Measurements from ENCODE around the gene AUTS2. TPM values are rescaled to one million over a fixed set of nuclear protein-coding genes. Genes with fewer than 3 reads are reported as not detected.
A peak's percentile ranks its signal among the peaks of the same experiment; 100 is the strongest.
"Not testable (repeated sequence)": the region's sequence is repeated elsewhere in the genome, so short reads cannot be mapped to it uniquely, and the experiment has no call there.

The AUTS2 gene
- polyA plus RNA-seq, 1 donor: 80.7 TPM

DNA sequence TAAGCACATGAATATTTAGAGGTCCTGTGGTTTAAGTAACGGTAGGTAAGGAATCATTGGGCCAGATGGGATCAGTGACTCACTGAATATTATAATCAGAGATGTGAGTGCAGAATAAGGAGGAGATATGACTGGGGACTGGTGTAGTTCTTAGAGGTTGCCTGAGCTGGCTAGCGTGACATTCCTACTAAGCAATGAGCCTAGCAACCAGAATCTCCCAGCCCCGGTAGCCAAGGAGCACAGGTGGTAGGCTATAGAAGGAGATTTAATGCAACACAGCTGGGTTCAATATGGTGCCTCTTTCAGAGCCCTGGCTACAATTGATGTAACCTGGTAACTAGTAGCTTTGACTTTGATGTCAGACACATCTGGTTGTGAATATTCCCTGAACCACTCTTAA, 641.6 kb downstream of the AUTS2 start:
- DNase-seq (ENCODE audit: low read depth): no peak

GRCh38 chr7:70240873-70241272, 642.6 kb downstream of the AUTS2 start:
- no peak for DNase-seq (ENCODE audit: low read depth)

DNA sequence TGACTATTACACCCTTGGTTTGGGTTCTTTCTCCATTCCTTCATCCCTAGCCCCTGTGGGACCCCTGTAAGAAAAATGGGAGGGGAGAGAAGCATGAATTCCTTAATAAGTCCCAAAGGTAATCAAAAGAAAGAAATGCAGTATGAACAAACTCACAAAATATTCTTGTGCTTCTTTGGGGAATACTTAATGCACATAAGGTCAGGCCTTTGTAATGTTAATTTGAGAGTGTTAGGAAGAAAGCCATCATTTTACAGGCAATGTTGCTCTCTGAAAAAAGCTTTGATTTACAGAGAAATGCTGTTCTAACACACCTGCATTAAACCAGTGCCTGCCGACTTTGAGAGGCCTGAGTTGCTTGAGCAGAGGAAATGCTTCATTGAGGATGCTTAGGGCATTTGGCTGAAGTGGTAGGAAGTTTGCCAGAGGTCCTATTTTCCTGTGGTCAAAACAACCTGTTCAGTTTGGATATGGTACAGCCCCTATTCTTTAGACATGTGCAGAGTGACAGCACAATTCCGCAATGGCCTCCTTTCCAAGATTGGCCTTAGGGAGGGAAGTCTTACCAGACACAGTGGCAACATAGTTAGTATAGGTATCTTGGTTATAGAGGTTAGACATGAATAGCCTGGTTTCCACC, 643.4 kb downstream of the AUTS2 start:
- no peak for DNase-seq (ENCODE audit: low read depth)

DNA sequence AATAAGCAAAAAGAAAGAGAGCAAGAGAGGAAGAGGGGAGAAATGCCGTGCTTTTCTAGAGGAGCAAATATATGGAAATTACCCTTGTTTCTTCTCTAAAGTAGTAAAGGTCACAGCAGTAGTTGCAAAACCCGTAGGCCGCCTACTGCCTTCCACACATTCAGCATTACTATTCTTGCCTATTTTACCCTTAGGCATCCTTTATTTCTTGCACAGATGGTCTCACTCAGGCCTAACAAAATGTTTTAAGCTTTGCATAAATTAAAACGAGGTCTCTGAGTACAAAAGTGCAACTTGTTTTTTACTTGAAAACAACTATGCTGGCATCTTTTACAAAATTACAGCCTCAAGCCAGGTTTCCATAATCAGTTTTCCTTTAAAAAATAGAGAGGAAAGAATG, 644.6 kb downstream of the AUTS2 start:
- no peak for DNase-seq (ENCODE audit: low read depth)

GRCh38 chr7:70243443-70243842, 645.2 kb downstream of the AUTS2 start:
- no peak for DNase-seq (ENCODE audit: low read depth)

GRCh38 chr7:70257921-70258320, 659.6 kb downstream of the AUTS2 start:
- DNase-seq (ENCODE audit: low read depth): no peak

DNA sequence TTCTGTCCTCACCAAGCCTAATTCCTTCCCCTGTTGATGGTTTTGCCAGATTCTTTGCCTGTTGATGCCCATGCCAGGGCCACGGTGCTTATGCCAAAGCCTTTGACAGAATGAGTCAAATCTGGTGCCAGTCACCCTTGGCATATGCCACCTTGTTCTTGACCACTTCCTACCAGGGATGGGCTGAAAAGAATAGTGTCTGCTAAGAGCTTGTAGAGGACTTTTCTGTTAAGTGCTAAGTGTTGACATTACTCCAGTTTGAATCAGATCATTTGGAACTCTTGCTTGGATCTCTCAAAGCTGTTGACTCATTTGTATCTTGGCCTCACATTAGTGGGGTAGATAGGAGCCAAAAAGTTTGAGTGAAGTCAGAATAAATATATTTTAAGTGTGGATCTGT, 661.2 kb downstream of the AUTS2 start:
- no peak for DNase-seq (ENCODE audit: low read depth)

DNA sequence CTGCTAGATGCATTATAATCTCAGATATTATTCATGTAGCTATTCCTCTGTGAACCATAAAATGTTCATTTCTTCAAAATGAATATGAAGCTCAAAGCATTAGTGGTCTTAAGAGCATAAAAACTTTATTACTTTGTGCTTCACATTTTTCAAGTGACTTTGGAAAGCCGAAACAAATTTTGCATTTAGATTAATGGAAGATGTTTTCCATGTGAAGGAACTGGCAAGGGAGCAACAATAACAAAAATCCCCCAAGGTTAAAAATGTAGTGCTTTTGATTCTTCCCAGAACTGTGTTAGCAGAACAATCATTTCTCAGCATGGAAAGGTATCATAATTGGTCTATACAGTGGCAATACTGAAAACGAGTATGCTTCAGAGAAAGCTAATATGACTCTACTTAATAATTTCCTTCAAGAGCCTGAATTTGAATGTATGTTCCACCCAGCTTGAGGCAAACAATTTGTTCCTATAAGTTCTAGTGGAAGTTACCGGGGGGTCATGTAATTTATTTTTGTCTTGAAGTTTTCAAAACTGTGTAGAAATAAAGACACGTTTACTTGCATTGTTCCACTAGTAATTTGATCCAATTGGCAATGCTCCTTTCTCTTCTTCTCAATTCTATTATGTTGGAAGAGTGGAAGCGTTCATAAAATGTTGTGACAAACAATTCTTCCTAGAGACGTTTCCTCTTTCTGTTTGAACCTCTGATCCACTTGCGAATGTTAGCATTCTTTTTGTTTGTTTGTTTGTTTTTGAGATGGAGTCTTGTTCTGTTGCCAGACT, 665.4 kb downstream of the AUTS2 start:
- no peak for DNase-seq (ENCODE audit: low read depth)

- no peak for DNase-seq (ENCODE audit: low read depth)
Observed at GRCh38 chr7:70266186-70266585, 667.9 kb downstream of the AUTS2 start.

GRCh38 chr7:70267381-70268120, 669.3 kb downstream of the AUTS2 start:
- DNase-seq (ENCODE audit: low read depth): no peak

DNA sequence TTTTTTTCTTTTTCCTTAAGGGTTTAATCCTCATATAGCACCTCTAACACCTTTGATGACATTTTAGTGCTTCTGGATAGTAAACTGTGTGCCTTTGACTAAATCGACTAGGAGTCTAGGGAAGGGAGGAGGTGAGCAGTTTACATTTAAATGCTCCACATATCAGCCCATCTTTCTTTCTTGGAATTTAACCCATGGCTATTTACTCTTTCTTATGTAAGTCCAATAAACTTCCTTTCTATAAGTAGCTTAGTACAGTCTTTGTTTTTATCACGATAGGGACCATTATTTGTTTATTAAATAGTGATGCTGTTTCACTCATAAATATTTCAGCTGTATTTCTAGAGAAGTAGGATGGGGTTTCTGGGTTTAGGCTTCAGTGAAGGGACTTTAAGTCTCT, 669.9 kb downstream of the AUTS2 start:
- no peak for DNase-seq (ENCODE audit: low read depth)

- DNase-seq (ENCODE audit: low read depth): no peak
Observed at GRCh38 chr7:70270149-70270548, 671.9 kb downstream of the AUTS2 start.

DNA sequence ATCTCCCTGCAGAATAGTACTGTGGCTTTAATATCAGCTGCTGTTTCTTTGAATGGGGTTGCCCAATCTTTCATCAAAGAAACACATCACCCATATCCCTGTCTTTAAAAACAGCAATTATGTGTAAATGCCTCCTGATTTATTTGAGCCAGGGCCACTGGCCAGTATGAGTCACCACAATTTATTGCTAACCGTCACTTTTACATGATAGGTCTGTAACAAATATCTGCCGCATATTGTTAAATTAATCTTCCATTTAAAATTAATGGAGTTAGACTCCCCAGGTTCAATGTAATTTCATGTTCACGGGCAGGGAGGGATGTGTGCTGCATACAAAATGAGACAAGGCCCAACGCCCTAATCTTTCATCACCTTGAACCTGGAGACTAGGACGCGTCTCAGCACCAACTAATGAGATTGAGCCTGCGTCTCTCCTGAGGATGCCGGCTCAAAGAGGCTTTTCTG, 673.4 kb downstream of the AUTS2 start:
- DNase-seq (ENCODE audit: low read depth): no peak

DNA sequence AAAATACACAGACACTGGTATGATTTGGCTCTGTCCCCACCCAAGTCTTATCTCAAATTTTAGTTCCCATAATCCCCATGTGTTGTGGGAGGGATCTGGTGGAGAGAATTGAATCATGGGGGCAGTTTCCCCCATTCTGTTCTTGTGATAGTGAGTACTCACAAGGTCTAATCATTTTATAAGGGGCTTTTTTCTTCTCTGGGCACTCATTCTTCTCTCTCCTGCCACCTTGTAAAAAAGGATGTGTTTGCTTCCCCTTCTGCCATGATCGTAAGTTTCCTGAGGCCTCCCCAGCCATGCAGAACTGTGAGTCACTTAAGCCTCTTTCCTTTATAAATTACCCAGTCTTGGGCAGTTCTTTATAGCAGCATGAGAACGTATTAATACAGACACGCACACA, 677.3 kb downstream of the AUTS2 start:
- not testable (repeated sequence) for DNase-seq (ENCODE audit: low read depth)

DNA sequence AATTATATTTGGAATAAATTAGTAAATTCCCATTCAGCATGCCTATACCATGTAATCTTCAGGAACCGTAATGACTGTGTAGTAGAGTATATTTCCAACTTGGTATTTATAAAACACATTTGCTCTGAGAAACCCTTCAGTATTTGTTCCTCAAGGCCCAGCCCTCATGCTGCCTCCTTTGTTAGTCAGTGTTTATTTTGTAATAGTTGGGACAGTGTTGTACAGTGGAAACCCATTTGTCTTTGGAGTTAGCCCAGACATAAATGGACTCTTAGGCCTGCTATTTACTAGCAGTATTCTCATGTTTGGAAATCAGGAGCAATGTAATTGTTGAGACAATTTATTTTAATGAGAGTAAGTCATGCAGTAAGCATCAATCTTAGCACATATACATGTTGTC, 686.9 kb downstream of the AUTS2 start:
- no peak for DNase-seq (ENCODE audit: low read depth)

DNA sequence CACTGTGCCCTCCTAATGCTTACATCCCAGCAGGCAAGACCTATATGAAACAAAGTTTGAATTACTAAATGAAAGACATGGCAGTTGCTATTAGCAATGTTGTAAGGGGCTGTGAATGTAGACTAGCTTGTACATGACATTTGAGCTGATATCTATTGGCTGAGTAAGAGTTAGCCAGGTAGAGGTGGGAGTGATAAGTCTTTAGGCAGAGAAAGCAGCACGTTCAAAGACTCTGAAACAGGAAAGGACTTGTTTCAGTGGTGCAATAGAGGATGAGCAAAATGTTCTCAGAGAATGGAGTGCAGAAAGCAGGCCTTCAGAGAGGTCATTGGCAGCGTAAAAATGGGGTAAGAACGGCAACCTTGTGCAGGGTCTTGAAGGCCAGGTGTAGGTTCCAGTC, 687.6 kb downstream of the AUTS2 start:
- DNase-seq (ENCODE audit: low read depth): no peak

DNA sequence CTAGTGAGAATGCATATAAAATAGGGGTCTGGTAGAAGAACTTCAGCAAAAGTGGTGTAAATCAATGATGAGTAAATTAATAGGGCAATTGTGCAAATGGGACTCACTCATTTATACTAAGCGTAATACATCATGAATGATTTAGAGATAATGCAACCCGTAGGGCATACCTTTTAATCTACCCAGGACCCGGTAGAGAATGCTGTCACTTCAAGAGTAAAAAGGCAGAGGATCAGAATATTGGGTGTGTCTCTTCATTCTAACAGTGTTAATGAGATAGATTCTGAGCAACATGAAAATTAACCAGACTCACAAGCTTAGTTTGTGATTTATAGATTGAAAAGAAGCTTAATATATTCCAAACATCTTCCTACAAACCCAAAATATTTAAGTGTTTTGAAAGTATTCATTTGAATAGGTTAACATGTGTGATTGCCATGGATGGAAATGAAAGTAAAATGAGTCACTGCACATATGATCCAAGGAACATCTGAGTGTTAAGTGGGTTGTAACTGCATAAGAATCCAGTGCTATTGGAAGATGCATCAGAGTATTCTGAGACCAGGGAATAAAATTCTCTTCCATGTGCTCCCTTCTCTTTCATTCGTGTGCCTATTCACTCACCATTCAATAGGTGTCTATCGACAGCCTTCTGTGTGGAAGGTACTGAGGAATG, 690.6 kb downstream of the AUTS2 start:
- peak; percentile 25 for DNase-seq (ENCODE audit: low read depth)

DNA sequence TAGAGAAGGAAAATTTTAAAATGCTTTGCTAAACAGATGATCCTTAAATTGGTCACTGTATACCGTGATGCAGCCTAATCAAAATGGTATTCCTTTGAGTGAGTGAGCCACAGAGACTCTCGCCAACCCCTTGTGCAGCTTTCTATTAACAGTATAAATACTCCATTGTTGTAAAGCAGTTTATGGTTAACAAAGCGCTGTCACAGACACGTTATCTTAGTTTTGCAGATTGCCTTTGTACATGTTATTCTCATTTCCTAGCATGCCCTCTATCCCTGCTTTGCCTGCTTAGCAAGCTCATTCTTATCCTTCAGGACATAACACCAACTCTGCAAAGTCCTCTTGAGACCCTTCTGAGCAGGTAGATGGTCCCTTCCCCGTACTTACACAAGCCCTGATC, 694.4 kb downstream of the AUTS2 start:
- DNase-seq (ENCODE audit: low read depth): no peak

- no peak for DNase-seq (ENCODE audit: low read depth)
Observed at GRCh38 chr7:70294211-70294911, 696.1 kb downstream of the AUTS2 start.

- no peak for DNase-seq (ENCODE audit: low read depth)
Observed at GRCh38 chr7:70298780-70299471, 700.7 kb downstream of the AUTS2 start.

DNA sequence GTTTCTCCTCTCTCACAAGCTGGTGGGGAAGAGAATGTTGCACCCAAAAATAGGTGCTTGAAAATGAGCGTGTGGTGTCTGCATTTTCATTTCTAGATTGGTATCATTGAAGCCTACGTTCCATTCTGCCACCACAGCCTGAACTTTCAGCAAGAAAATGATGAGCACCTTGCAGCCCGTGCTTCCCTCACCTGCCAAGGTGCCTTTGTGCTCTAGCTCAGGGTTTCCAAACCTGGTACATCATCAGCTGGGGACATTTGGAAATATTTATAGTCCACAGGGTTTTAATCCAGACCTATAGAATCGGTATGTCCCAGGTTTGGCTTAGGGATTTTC, 701.2 kb downstream of the AUTS2 start:
- no peak for DNase-seq (ENCODE audit: low read depth)

All from forelimb muscle (tissue), 1 donor.